ENCODE measurements around the gene NR2E1. TPM values are rescaled to one million over a fixed set of nuclear protein-coding genes. Genes with fewer than 3 reads are reported as not detected.

Gene NR2E1
- total and polyA plus RNA-seq, 3 experiments from 2014 or later: not detected

DNA sequence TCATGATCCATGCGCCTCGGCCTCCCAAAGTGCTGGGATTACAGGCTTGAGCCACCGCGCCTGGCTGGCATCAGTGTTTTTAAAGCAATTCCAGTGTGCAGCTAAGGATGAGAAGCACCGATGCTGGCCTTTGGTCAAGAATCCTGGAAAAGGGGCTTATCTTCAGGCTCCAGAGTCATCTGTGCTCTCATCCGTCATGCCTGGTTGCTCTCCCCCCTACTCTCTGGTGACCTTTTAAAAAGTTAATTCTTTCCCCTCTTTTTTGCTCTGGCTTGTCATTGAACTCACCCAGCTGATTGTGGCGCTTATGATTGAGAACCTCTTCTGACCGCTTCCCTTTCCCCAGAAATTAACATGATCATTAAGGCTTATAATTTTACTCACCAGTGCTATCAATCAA, 28.7 kb downstream of the NR2E1 start:
- Mint-ChIP-seq H3K4me3 (no peak overlapping the region), H3K27me3 (peaks cover 10 to 24% of the 10 kb centered on the region in 2 donors), H3K27ac (no peak overlapping the region), H3K4me1 (no peaks in the 10 kb centered on the region), H3K9me3 (peaks cover 0 to 2% (median 0%) of the 10 kb centered on the region in 5 donors), H3K36me3 (peaks cover 0 to 6% (median 1%) of the 10 kb centered on the region in 3 donors)
- Histone ChIP-seq H3K27ac (ENCODE audit: low read depth, low read length) (no peak overlapping the region), H3K27me3 (ENCODE audit: insufficient read depth, low read length, poor library complexity, severe bottlenecking) (no peaks in the 10 kb centered on the region), H3K4me1 (ENCODE audit: insufficient read depth, low read length) (no peaks in the 10 kb centered on the region), H3K36me3 (ENCODE audit: insufficient read depth, low read length) (no peaks in the 10 kb centered on the region), H3K9me3 (ENCODE audit: low read length) (no peaks in the 10 kb centered on the region), H3K4me3 (ENCODE audit: low read length) (no peak overlapping the region)
- ChIA-PET CTCF (no interaction called here), POLR2A (no interaction called here)
- no peak for DNase-seq

- Histone ChIP-seq H3K27me3 (ENCODE audit: insufficient read depth, low read length, poor library complexity, severe bottlenecking) (no peaks in the 10 kb centered on the region), H3K27ac (ENCODE audit: low read depth, low read length) (no peak overlapping the region), H3K9me3 (ENCODE audit: low read length) (no peaks in the 10 kb centered on the region), H3K36me3 (ENCODE audit: insufficient read depth, low read length) (no peaks in the 10 kb centered on the region), H3K4me1 (ENCODE audit: insufficient read depth, low read length) (no peaks in the 10 kb centered on the region), H3K4me3 (ENCODE audit: low read length) (no peak overlapping the region)
- no peaks in the 10 kb centered on the region for H3K4me1 Mint-ChIP-seq
- ChIA-PET POLR2A (no interaction called here), CTCF (no interaction called here)
- peaks cover 0 to 2% (median 0%) of the 10 kb centered on the region in 5 donors for H3K9me3 Mint-ChIP-seq
- H3K27ac Mint-ChIP-seq: no peak overlapping the region
- H3K36me3 Mint-ChIP-seq: peaks cover 1 to 6% (median 5%) of the 10 kb centered on the region in 3 donors
- no peak overlapping the region for H3K4me3 Mint-ChIP-seq
- peaks cover 10 to 22% of the 10 kb centered on the region in 2 donors for H3K27me3 Mint-ChIP-seq
- DNase-seq: no peak
These were observed 29.4 kb downstream of the NR2E1 start for GRCh38 chr6:108195209-108195608.

GRCh38 chr6:108198761-108199498, 33.1 kb downstream of the NR2E1 start:
- no peak overlapping the region for H3K4me3 ChIP-seq (ENCODE audit: low read length)
- H3K9me3 ChIP-seq (ENCODE audit: low read length): no peaks in the 10 kb centered on the region
- no peak overlapping the region for H3K4me3 Mint-ChIP-seq
- H3K4me1 ChIP-seq (ENCODE audit: insufficient read depth, low read length): no peaks in the 10 kb centered on the region
- CTCF ChIA-PET: no interaction called here
- H3K27ac ChIP-seq (ENCODE audit: low read depth, low read length): no peak overlapping the region
- H3K4me1 Mint-ChIP-seq: no peaks in the 10 kb centered on the region
- peaks cover 4 to 15% (median 6%) of the 10 kb centered on the region in 3 donors for H3K36me3 Mint-ChIP-seq
- H3K27ac Mint-ChIP-seq: no peak overlapping the region
- H3K27me3 Mint-ChIP-seq: peaks cover 8 to 10% of the 10 kb centered on the region in 2 donors
- H3K36me3 ChIP-seq (ENCODE audit: insufficient read depth, low read length): no peaks in the 10 kb centered on the region
- H3K27me3 ChIP-seq (ENCODE audit: insufficient read depth, low read length, poor library complexity, severe bottlenecking): no peaks in the 10 kb centered on the region
- POLR2A ChIA-PET: interaction anchor here (0.6 kb wide), 1 partner anchor 113 kb away, joined by 3 read pairs; no protein-coding TSS in a partner anchor
- H3K9me3 Mint-ChIP-seq: no peaks in the 10 kb centered on the region
- DNase-seq: no peak

- Histone ChIP-seq H3K27ac (ENCODE audit: low read depth, low read length) (no peak overlapping the region), H3K4me1 (ENCODE audit: insufficient read depth, low read length) (no peaks in the 10 kb centered on the region), H3K9me3 (ENCODE audit: low read length) (no peaks in the 10 kb centered on the region), H3K4me3 (ENCODE audit: low read length) (no peak overlapping the region), H3K27me3 (ENCODE audit: insufficient read depth, low read length, poor library complexity, severe bottlenecking) (no peaks in the 10 kb centered on the region), H3K36me3 (ENCODE audit: insufficient read depth, low read length) (no peaks in the 10 kb centered on the region)
- H3K9me3 Mint-ChIP-seq: no peaks in the 10 kb centered on the region
- POLR2A ChIA-PET: no interaction called here
- no peak overlapping the region for H3K4me3 Mint-ChIP-seq
- DNase-seq: no peak
- peaks cover under 1 to 2% of the 10 kb centered on the region in 2 donors for H3K27me3 Mint-ChIP-seq
- CTCF ChIA-PET: no interaction called here
- H3K4me1 Mint-ChIP-seq: no peaks in the 10 kb centered on the region
- H3K36me3 Mint-ChIP-seq: peaks cover 3 to 17% (median 5%) of the 10 kb centered on the region in 3 donors
- no peak overlapping the region for H3K27ac Mint-ChIP-seq
These were observed 34.4 kb downstream of the NR2E1 start for GRCh38 chr6:108200186-108200585.

DNA sequence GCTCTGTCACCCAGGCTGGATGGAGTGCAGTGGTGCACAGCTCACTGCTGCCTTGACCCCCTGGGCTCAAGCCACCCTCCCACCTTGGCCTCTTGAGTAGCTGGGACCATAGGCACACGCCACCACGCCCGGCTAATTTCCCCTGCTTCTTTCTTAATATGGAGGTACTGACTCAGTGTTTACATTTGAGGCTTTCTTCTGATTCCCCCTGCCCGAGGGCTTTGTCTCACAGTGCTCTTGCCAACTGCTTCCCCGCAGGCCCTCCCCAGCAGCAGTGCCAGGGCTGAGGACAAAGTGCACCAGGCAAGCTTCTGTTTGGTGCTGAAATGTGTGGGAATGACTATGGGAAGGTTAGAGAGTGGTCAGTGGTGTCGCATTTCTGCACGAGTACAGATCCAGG, 34.8 kb downstream of the NR2E1 start:
- ChIA-PET CTCF (no interaction called here), POLR2A (no interaction called here)
- Histone ChIP-seq H3K27ac (ENCODE audit: low read depth, low read length) (no peak overlapping the region), H3K4me1 (ENCODE audit: insufficient read depth, low read length) (no peaks in the 10 kb centered on the region), H3K9me3 (ENCODE audit: low read length) (no peaks in the 10 kb centered on the region), H3K36me3 (ENCODE audit: insufficient read depth, low read length) (no peaks in the 10 kb centered on the region), H3K27me3 (ENCODE audit: insufficient read depth, low read length, poor library complexity, severe bottlenecking) (no peaks in the 10 kb centered on the region), H3K4me3 (ENCODE audit: low read length) (no peak overlapping the region)
- no peak for DNase-seq
- Mint-ChIP-seq H3K4me1 (peaks cover 0 to 1% (median 0%) of the 10 kb centered on the region in 3 donors), H3K9me3 (no peaks in the 10 kb centered on the region), H3K36me3 (peaks cover 3 to 17% (median 10%) of the 10 kb centered on the region in 3 donors), H3K27ac (peak overlapping the region in 1 of 8 donors; percentile 16), H3K4me3 (no peak overlapping the region), H3K27me3 (peaks cover 0 to 2% of the 10 kb centered on the region in 2 donors)

DNA sequence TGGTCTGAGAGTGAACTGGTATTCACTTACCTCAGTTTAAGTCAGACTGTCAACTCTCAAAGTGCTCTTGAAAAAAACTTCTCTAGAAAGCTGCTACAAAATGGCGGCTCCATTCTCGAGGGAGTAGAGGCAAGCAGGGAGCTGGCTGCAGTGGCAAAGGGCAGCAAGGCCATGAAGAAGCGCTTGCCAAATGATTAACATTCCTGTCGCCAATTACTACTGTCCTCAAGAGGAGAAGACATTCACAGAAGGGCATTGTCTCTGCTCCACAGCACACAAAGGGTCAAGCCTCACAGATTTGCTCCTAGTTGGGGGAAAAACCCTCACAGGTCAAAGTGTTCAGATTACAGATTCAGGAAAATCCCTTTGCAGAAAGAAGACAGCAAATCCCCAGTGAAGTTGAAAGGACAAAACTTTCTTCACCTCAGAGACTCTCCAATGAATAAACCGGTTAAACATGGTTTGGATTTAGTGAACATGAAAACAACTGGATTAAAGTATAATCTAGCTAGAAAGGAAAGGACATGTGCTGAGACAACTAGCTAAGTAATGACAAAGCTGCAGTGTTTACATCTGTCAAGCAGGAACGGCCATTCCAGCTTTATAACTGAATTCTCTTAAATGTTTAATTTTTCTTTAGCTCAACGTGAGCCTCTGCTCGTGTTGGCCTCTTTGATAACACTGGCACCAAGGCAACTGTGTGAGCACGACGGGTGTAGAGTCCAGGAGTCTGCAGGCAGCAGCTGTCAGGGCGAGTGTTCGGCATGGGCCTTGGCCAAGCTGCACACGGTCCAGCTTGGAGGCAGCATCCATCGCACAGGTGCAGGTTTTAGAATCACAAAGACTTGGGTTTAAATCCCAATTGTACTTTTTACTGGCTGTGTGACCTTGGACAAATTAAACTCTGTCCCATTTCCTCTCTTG, 37.6 kb downstream of the NR2E1 start:
- CTCF ChIA-PET: no interaction called here
- Histone ChIP-seq H3K27ac (ENCODE audit: low read depth, low read length) (no peak overlapping the region), H3K9me3 (ENCODE audit: low read length) (no peaks in the 10 kb centered on the region), H3K27me3 (ENCODE audit: insufficient read depth, low read length, poor library complexity, severe bottlenecking) (no peaks in the 10 kb centered on the region), H3K4me3 (ENCODE audit: low read length) (no peak overlapping the region), H3K36me3 (ENCODE audit: insufficient read depth, low read length) (no peaks in the 10 kb centered on the region), H3K4me1 (ENCODE audit: insufficient read depth, low read length) (no peaks in the 10 kb centered on the region)
- Mint-ChIP-seq H3K4me3 (no peak overlapping the region), H3K4me1 (peaks cover 0 to 1% (median 0%) of the 10 kb centered on the region in 3 donors), H3K36me3 (peaks cover 3 to 28% (median 19%) of the 10 kb centered on the region in 3 donors), H3K27me3 (no peaks in the 10 kb centered on the region), H3K27ac (no peak overlapping the region), H3K9me3 (no peaks in the 10 kb centered on the region)
- POLR2A ChIA-PET: no interaction called here
- no peak for DNase-seq

GRCh38 chr6:108207013-108207412, 41.2 kb downstream of the NR2E1 start:
- no peak overlapping the region for H3K4me3 Mint-ChIP-seq
- H3K27me3 Mint-ChIP-seq: no peaks in the 10 kb centered on the region
- no peaks in the 10 kb centered on the region for H3K27me3 ChIP-seq (ENCODE audit: insufficient read depth, low read length, poor library complexity, severe bottlenecking)
- H3K4me3 ChIP-seq (ENCODE audit: low read length): no peak overlapping the region
- DNase-seq: no peak
- peaks cover 0 to 48% (median 32%) of the 10 kb centered on the region in 3 donors for H3K36me3 Mint-ChIP-seq
- POLR2A ChIA-PET: no interaction called here
- peak overlapping the region in 1 of 8 donors; percentile 6 for H3K27ac Mint-ChIP-seq
- H3K9me3 Mint-ChIP-seq: no peaks in the 10 kb centered on the region
- CTCF ChIA-PET: no interaction called here
- H3K4me1 ChIP-seq (ENCODE audit: insufficient read depth, low read length): no peaks in the 10 kb centered on the region
- no peak overlapping the region for H3K27ac ChIP-seq (ENCODE audit: low read depth, low read length)
- no peaks in the 10 kb centered on the region for H3K9me3 ChIP-seq (ENCODE audit: low read length)
- H3K36me3 ChIP-seq (ENCODE audit: insufficient read depth, low read length): peaks cover 5% of the 10 kb centered on the region
- peaks cover 0 to 1% (median 0%) of the 10 kb centered on the region in 3 donors for H3K4me1 Mint-ChIP-seq

DNA sequence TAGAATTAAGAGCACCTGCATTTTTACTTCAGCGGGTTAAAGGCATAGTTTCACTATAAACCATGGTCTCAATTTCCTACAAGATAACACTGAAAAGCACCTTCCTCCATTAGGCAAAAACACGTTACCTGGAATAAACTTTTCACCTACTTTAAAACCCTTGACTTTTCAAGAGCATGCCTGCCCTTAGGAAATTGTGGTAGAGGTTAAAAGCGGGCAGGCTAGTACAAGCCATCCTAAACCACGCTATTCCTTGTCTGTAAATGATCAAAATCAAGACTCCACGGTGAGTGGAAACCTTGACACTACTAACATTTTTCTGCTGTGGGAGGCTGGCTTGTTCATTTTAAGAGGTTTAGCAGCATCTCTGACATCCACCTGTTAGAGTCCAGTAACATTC, 43.9 kb downstream of the NR2E1 start:
- Histone ChIP-seq H3K4me3 (ENCODE audit: low read length) (no peak overlapping the region), H3K27ac (ENCODE audit: low read depth, low read length) (no peak overlapping the region), H3K36me3 (ENCODE audit: insufficient read depth, low read length) (peaks cover 5% of the 10 kb centered on the region), H3K9me3 (ENCODE audit: low read length) (no peaks in the 10 kb centered on the region), H3K4me1 (ENCODE audit: insufficient read depth, low read length) (no peaks in the 10 kb centered on the region), H3K27me3 (ENCODE audit: insufficient read depth, low read length, poor library complexity, severe bottlenecking) (no peaks in the 10 kb centered on the region)
- Mint-ChIP-seq H3K4me3 (no peak overlapping the region), H3K36me3 (peaks cover 0 to 57% (median 28%) of the 10 kb centered on the region in 3 donors), H3K27ac (no peak overlapping the region), H3K4me1 (peaks cover 3 to 4% (median 3%) of the 10 kb centered on the region in 3 donors), H3K9me3 (no peaks in the 10 kb centered on the region), H3K27me3 (no peaks in the 10 kb centered on the region)
- ChIA-PET POLR2A (interaction anchor here (0.6 kb wide), 1 partner anchor 22 kb away, joined by 5 read pairs; no protein-coding TSS in a partner anchor), CTCF (no interaction called here)
- no peak for DNase-seq

Measured in CD8-positive, alpha-beta memory T cell (primary cell).